Adrenal gland (tissue), 5 donors: ENCODE measurements around the gene SLC5A5.

Source experiments
- CTCF ChIP-seq, 6 experiments: fragments of 450-650 bp in 4 of 6; fragments of 200-600 bp in 2 of 6; sonication (generic) in 1 of 6; IDR thresholded peaks; 1 replicate in 5 of 6; 2 replicates in 1 of 6; pipeline versions ENCODE4 v1.5.1 to v1.8.0; 2016 to 2021; ENCODE audit warnings: antibody characterized with exemption in 6 of 6, mild to moderate bottlenecking in 2 of 6, moderate library complexity in 1 of 6
- POLR2A ChIP-seq, 2 donors: fragments of 450-650 bp; IDR thresholded peaks; one replicate each; pipeline ENCODE4 v1.6.1; 2017; ENCODE audit warnings: antibody characterized with exemption in 2 of 2, mild to moderate bottlenecking in 2 of 2, moderate library complexity in 1 of 2
- donor health status: DM: no; HTN: no; CAD: no.

- TF ChIP-seq POLR2A (IDR thresholded peaks at IDR 0.05), result no peak
- TF ChIP-seq CTCF (IDR thresholded peaks at IDR 0.05), result no peak
These were observed 39.1 kb upstream of the SLC5A5 start for GRCh38 chr19:17832443-17833208.
